Stomach smooth muscle (tissue), 2 donors: ENCODE data around the gene LGR4.

Experiments used
- H3K27ac ChIP-seq: one replicate; pipeline ENCODE4 v1.7.0; 2013; ENCODE audit warnings: mild to moderate bottlenecking, low read length, inconsistent platforms
- H3K27me3 ChIP-seq, 2 donors: one replicate each; pipeline ENCODE4 v1.7.0; 2013; ENCODE audit warnings: low read length in 2 of 2; ENCODE audit not compliant: insufficient read depth in 2 of 2, control insufficient read depth in 1 of 2
- H3K36me3 ChIP-seq, 2 donors: one replicate each; pipeline ENCODE4 v1.7.0; 2013; ENCODE audit warnings: low read length in 2 of 2; ENCODE audit not compliant: control insufficient read depth in 2 of 2, insufficient read depth in 2 of 2
- H3K4me1 ChIP-seq: one replicate; pipeline ENCODE4 v1.7.0; 2013; ENCODE audit warnings: low read length; ENCODE audit not compliant: control insufficient read depth, insufficient read depth
- H3K4me3 ChIP-seq, 2 donors: one replicate each; pipeline ENCODE4 v1.7.0; 2013; ENCODE audit warnings: low read length in 2 of 2
- H3K9ac ChIP-seq, 2 donors: one replicate each; pipeline ENCODE4 v1.7.0; 2013; ENCODE audit warnings: low read length in 2 of 2, mild to moderate bottlenecking in 1 of 2
- H3K9me3 ChIP-seq, 2 donors: one replicate each; pipeline ENCODE4 v1.7.0; 2013; ENCODE audit warnings: low read length in 2 of 2; ENCODE audit not compliant: control insufficient read depth in 2 of 2
- donor health status: healthy.
- donor health status: Pancreatic carcinoma.

Gene LGR4

DNA sequence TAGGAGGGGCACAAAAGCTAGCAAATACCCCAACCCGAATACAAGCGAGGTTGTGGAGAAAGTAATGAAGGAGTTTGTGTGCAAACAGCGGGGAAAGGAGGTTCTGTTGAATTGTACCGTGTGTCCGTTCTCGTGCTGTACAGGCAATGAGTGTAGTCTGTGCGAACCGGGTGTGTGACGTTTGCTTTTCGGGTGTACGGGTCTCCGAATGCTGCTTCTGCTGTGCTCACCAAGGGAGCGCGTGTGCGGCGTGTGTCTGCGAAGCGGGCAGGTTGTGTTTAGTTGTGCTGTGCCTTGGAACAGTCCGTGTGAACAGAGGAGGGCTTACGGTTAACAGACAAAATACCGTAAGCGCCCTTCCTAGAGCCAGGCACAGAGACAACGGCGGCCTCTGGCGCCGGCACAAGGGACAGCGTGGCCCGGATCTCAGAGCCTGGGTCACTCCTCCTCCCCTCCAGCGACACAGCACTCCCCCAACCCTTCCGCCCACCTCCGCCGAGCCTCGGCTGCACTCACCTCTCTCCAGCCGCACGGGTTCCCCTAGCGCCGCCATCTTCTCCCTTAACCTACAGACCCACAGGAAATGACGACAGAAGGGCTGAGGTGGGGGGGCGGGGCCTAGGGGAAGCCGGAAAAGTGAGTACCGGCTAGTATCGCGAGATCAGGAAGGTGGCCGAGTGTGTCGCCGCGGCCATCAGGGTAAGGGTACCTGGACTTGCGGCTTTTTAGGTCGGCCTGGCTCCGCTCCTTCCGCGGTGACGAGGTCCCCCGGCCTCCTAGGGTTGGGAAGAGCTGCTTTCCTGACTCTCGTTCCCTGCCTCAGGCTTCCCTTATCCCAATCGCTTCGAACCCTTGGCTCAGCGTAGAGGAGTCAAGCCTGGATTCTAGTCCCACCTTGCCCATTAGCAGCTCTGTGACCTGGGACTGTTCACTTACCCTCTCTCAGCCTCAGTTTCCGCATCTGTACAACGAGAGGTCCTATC is 33.9 kb upstream of the LGR4 start, which contains the start of gene LIN7C:
TSS of gene LIN7C (minus strand) at position 570 of the 983 bp plus-strand sequence. CDS start at position 553, 17 bp downstream.
- Histone ChIP-seq H3K4me1 (peaks cover 11% of the 10 kb centered on the region), H3K27ac (peak within 1 kb of the TSS; percentile 93), H3K9ac (peak within 1 kb of the TSS; percentile 97 to 100), H3K36me3 (peaks cover 0 to 4% of the 10 kb centered on the region in 2 donors), H3K27me3 (no peaks in the 10 kb centered on the region), H3K9me3 (no peaks in the 10 kb centered on the region), H3K4me3 (peak within 1 kb of the TSS; percentile 87 to 99)

DNA sequence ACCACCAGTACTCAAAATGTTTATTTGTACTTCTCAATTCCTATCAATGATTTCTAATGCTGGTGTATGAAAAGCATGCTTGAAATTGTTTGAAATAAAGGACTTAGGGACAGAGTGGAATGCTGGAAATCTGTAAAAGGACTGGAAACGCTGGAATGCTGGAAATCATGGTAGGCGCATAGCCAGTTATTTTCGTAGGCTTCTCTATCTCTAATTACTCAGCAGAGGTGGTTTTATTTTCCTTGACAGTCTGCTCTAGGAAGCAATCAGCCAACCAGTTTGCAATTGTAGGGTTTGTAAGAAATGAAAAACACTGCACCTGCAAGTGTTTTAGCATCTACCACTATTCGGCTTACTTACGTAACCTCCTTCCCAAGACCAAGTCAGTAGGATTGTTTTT is 33.2 kb upstream of the LGR4 start:
- Histone ChIP-seq H3K9ac (peak overlapping the region; percentile 97 to 100), H3K9me3 (no peaks in the 10 kb centered on the region), H3K36me3 (peaks cover 0 to 4% of the 10 kb centered on the region in 2 donors), H3K27me3 (no peaks in the 10 kb centered on the region), H3K4me3 (peak overlapping the region; percentile 87 to 99), H3K27ac (peak overlapping the region; percentile 93), H3K4me1 (peaks cover 11% of the 10 kb centered on the region)

- no peak overlapping the region for H3K4me3 ChIP-seq
- H3K27ac ChIP-seq = no peak overlapping the region
- H3K4me1 ChIP-seq = peaks cover 11% of the 10 kb centered on the region
- H3K36me3 ChIP-seq = peaks cover 3 to 11% of the 10 kb centered on the region in 2 donors
- no peak overlapping the region for H3K9ac ChIP-seq
- H3K27me3 ChIP-seq = no peaks in the 10 kb centered on the region
- H3K9me3 ChIP-seq = no peaks in the 10 kb centered on the region
Measured at GRCh38 chr11:27504205-27504604, 31.6 kb upstream of the LGR4 start.

- H3K4me3 ChIP-seq = no peak overlapping the region
- H3K36me3 ChIP-seq = peaks cover 3 to 15% of the 10 kb centered on the region in 2 donors
- no peaks in the 10 kb centered on the region for H3K9me3 ChIP-seq
- H3K27me3 ChIP-seq = no peaks in the 10 kb centered on the region
- H3K4me1 ChIP-seq = peaks cover 11% of the 10 kb centered on the region
- no peak overlapping the region for H3K27ac ChIP-seq
- H3K9ac ChIP-seq = no peak overlapping the region
Measured at GRCh38 chr11:27501100-27501499, 28.5 kb upstream of the LGR4 start.

DNA sequence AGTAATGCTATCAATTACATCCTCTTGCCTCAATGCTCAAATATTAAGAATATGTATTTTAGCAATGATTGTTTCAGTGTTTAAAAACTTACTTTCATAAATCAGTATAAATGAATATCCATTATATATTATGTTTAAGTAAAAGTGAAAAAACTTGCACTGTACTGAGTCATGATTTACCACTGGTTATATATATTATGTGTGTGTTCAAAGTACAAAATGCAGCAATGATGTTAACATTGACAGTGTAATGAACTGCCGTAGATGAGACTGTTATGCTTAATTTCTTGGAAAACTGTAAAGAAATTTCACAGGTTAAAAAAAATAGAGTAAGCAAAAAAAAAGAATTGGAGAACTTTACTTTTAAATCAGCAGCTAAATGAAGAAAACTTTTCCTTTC is 25.3 kb upstream of the LGR4 start:
- Histone ChIP-seq H3K4me3 (no peak overlapping the region), H3K9me3 (no peaks in the 10 kb centered on the region), H3K4me1 (no peaks in the 10 kb centered on the region), H3K27ac (no peak overlapping the region), H3K9ac (no peak overlapping the region), H3K27me3 (no peaks in the 10 kb centered on the region), H3K36me3 (peaks cover 3 to 17% of the 10 kb centered on the region in 2 donors)

DNA sequence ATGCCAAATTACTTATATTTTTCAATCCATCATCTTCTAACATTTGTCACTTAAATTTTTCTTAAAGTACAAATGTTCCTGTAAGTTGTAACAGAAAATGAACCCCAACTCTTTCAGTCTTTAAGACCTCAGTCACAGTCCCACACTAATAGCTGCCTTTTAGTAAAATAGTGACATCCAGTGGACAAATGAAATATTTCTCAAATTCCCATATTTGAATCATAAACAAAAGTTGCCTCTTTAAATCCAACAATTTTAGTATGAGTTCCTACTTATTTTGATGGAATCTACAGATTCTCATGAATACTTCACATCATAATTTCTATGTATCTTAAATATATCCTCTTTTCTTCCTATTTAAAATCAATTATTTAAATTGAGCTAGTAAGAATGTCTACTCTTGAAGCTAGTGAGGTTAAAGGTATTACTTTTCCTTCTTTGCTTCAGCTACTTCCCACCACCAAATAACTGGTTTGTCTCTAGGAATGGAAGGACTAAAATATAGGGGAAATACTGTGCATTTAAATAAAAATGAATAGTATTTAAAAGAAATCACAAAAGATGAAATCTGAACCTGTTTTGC is 24.8 kb upstream of the LGR4 start:
- no peaks in the 10 kb centered on the region for H3K4me1 ChIP-seq
- no peaks in the 10 kb centered on the region for H3K27me3 ChIP-seq
- H3K27ac ChIP-seq = no peak overlapping the region
- peaks cover 3 to 17% of the 10 kb centered on the region in 2 donors for H3K36me3 ChIP-seq
- no peak overlapping the region for H3K4me3 ChIP-seq
- H3K9me3 ChIP-seq = no peaks in the 10 kb centered on the region
- H3K9ac ChIP-seq = no peak overlapping the region

- Histone ChIP-seq H3K36me3 (peaks cover 10 to 17% of the 10 kb centered on the region in 2 donors), H3K27ac (no peak overlapping the region), H3K9me3 (no peaks in the 10 kb centered on the region), H3K9ac (no peak overlapping the region), H3K4me1 (no peaks in the 10 kb centered on the region), H3K4me3 (no peak overlapping the region), H3K27me3 (no peaks in the 10 kb centered on the region)
Measured at GRCh38 chr11:27496461-27496860, 23.9 kb upstream of the LGR4 start.

- no peak overlapping the region for H3K27ac ChIP-seq
- H3K4me3 ChIP-seq = no peak overlapping the region
- no peak overlapping the region for H3K9ac ChIP-seq
- peaks cover 16 to 22% of the 10 kb centered on the region in 2 donors for H3K36me3 ChIP-seq
- H3K9me3 ChIP-seq = no peaks in the 10 kb centered on the region
- H3K4me1 ChIP-seq = no peaks in the 10 kb centered on the region
- H3K27me3 ChIP-seq = no peaks in the 10 kb centered on the region
Measured at GRCh38 chr11:27495710-27496300, 23.2 kb upstream of the LGR4 start.

GRCh38 chr11:27489092-27489491 is 16.5 kb upstream of the LGR4 start:
- no peak overlapping the region for H3K4me3 ChIP-seq
- H3K27ac ChIP-seq = no peak overlapping the region
- H3K27me3 ChIP-seq = no peaks in the 10 kb centered on the region
- H3K9me3 ChIP-seq = no peaks in the 10 kb centered on the region
- H3K36me3 ChIP-seq = peaks cover 11 to 15% of the 10 kb centered on the region in 2 donors
- H3K4me1 ChIP-seq = no peaks in the 10 kb centered on the region
- H3K9ac ChIP-seq = no peak overlapping the region

GRCh38 chr11:27487706-27488105 is 15.1 kb upstream of the LGR4 start:
- Histone ChIP-seq H3K4me1 (no peaks in the 10 kb centered on the region), H3K9me3 (no peaks in the 10 kb centered on the region), H3K27ac (no peak overlapping the region), H3K9ac (no peak overlapping the region), H3K27me3 (no peaks in the 10 kb centered on the region), H3K36me3 (peaks cover 9 to 15% of the 10 kb centered on the region in 2 donors), H3K4me3 (no peak overlapping the region)
